Osteoblast (primary cell): ENCODE results near the gene RBM38. TPM values are rescaled to one million over a fixed set of nuclear protein-coding genes. Genes with fewer than 3 reads are reported as not detected.

Experiments
- DNase-seq: peaks from one replicate; pipeline ENCODE4 v3.0.0; 2011; ENCODE audit warnings: low spot score, mixed read lengths; ENCODE audit not compliant: insufficient read length; ENCODE audit errors: missing footprints
- H2AFZ ChIP-seq: 2 replicates; pipeline ENCODE4 v1.6.0; 2011; ENCODE audit warnings: mild to moderate bottlenecking, low read length
- H3K27ac ChIP-seq: 2 replicates; pipeline ENCODE4 v1.5.1; 2011; ENCODE audit warnings: mild to moderate bottlenecking, low read depth, low read length, moderate library complexity
- H3K27me3 ChIP-seq: 2 replicates; pipeline ENCODE4 v1.6.0; 2012; ENCODE audit warnings: mild to moderate bottlenecking, control low read depth, inconsistent platforms, low read length, moderate library complexity; ENCODE audit not compliant: insufficient read depth
- H3K36me3 ChIP-seq: 2 replicates; pipeline ENCODE4 v1.5.1; 2011; ENCODE audit warnings: mild to moderate bottlenecking, low read length, control low read depth, moderate library complexity; ENCODE audit not compliant: insufficient read depth
- H3K4me1 ChIP-seq: 2 replicates; pipeline ENCODE4 v1.5.1; 2011; ENCODE audit warnings: mild to moderate bottlenecking, low read length, control low read depth, moderate library complexity; ENCODE audit not compliant: insufficient read depth
- H3K4me2 ChIP-seq: 2 replicates; pipeline ENCODE4 v1.6.0; 2011; ENCODE audit warnings: mild to moderate bottlenecking, low read length; ENCODE audit not compliant: insufficient read depth
- H3K4me3 ChIP-seq: fragments of 200-600 bp; sonication (generic); 3 replicates; pipeline ENCODE4 v1.5.1; 2012; ENCODE audit warnings: mild to moderate bottlenecking, low read length, inconsistent platforms; ENCODE audit not compliant: insufficient read depth
- H3K79me2 ChIP-seq: 2 replicates; pipeline ENCODE4 v1.6.0; 2012; ENCODE audit warnings: mild to moderate bottlenecking, low read length, control low read depth, inconsistent platforms; ENCODE audit not compliant: insufficient read depth
- H3K9me3 ChIP-seq: 2 replicates; pipeline ENCODE4 v1.5.1; 2011; ENCODE audit warnings: low read depth, low read length, control low read depth
- H4K20me1 ChIP-seq: 2 replicates; pipeline ENCODE4 v1.6.0; 2012; ENCODE audit warnings: mild to moderate bottlenecking, low read length, control low read depth; ENCODE audit not compliant: insufficient read depth
- CTCF ChIP-seq: IDR thresholded peaks from 2 replicates; pipeline ENCODE4 v1.5.1; 2011; ENCODE audit warnings: mild to moderate bottlenecking, low read depth, low read length, moderate library complexity; ENCODE audit errors: extremely low read depth
- total RNA-seq: library from RNA; depleted of rRNA; stranded (reverse); fragments of >200 nt; gene quantifications from 2 replicates; pipeline ENCODE4 v1.2.3, GENCODE V29; 2012

The RBM38 gene
- total RNA-seq, 1 donor, result 2.9 TPM

GRCh38 chr20:57451431-57451794 is 60.2 kb downstream of the RBM38 start:
- Histone ChIP-seq H3K4me2 (no peak overlapping the region), H3K36me3 (no peaks in the 10 kb centered on the region), H3K27ac (no peak overlapping the region), H2AFZ (no peak overlapping the region), H4K20me1 (no peaks in the 10 kb centered on the region), H3K79me2 (no peaks in the 10 kb centered on the region), H3K9me3 (peaks cover 4% of the 10 kb centered on the region), H3K4me1 (no peaks in the 10 kb centered on the region), H3K27me3 (peaks cover 10% of the 10 kb centered on the region), H3K4me3 (no peak overlapping the region)
- TF ChIP-seq CTCF, result no peak
- no peak for DNase-seq

DNA sequence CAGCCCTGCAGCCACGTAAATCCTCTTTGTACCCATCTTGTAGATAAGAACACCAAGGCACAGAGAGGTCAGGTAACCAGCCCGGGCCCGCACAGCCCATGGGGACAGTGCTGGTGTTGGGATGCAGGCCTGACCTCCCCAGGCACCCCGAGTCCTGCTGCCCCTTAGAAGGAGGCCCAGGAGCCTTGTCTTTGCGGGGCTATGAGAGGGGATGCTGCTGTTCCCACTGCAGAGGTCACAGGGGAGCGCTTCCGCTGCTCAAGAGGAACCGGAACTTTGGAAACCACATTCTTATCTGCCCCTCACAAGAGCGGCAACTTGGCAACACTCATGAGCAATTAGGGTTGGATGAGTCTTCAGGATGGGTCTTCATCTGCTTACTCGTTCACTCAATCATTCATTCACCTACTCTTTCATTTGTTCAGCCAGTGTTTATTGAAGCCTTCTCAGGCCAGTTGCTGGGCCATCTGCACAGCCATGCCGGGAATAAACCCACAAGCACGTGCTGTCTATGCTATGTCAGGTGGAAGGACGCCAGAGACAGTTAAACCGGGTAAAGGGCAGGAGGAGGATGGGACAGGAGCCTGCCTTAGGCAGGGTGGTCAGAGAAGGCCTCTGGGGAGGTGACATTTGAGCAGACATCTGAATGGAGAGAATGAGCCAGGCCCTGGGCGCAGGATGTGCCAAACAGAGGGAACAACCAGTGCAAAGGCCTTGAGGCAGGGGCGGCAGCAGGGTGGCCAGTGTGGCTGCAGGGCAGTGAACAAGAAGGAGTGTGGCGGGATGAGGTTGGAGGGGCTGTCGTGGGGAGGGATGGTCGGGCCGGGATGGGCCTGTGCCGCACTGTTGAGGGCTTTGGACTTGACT is 60.8 kb downstream of the RBM38 start:
- Histone ChIP-seq H3K27ac (no peak overlapping the region), H3K79me2 (no peaks in the 10 kb centered on the region), H3K4me2 (no peak overlapping the region), H3K4me3 (no peak overlapping the region), H3K9me3 (no peaks in the 10 kb centered on the region), H3K27me3 (peaks cover 10% of the 10 kb centered on the region), H3K4me1 (no peaks in the 10 kb centered on the region), H2AFZ (no peak overlapping the region), H4K20me1 (no peaks in the 10 kb centered on the region), H3K36me3 (no peaks in the 10 kb centered on the region)
- TF ChIP-seq CTCF, result no peak
- DNase-seq, result no peak

GRCh38 chr20:57455386-57455785 is 64.2 kb downstream of the RBM38 start:
- no peaks in the 10 kb centered on the region for H3K79me2 ChIP-seq
- H2AFZ ChIP-seq, result no peak overlapping the region
- no peak for TF ChIP-seq CTCF
- H3K27ac ChIP-seq, result no peak overlapping the region
- no peaks in the 10 kb centered on the region for H3K9me3 ChIP-seq
- peaks cover 3% of the 10 kb centered on the region for H3K27me3 ChIP-seq
- no peaks in the 10 kb centered on the region for H3K4me1 ChIP-seq
- H4K20me1 ChIP-seq, result no peaks in the 10 kb centered on the region
- H3K4me2 ChIP-seq, result no peak overlapping the region
- DNase-seq, result no peak
- no peaks in the 10 kb centered on the region for H3K36me3 ChIP-seq
- H3K4me3 ChIP-seq, result no peak overlapping the region

- no peaks in the 10 kb centered on the region for H3K4me1 ChIP-seq
- no peak overlapping the region for H3K4me2 ChIP-seq
- DNase-seq, result no peak
- H3K27ac ChIP-seq, result no peak overlapping the region
- H3K4me3 ChIP-seq, result no peak overlapping the region
- no peaks in the 10 kb centered on the region for H3K79me2 ChIP-seq
- H4K20me1 ChIP-seq, result no peaks in the 10 kb centered on the region
- H3K36me3 ChIP-seq, result no peaks in the 10 kb centered on the region
- TF ChIP-seq CTCF, result no peak
- H2AFZ ChIP-seq, result no peak overlapping the region
- peaks cover 3% of the 10 kb centered on the region for H3K27me3 ChIP-seq
- H3K9me3 ChIP-seq, result no peaks in the 10 kb centered on the region
Observed at GRCh38 chr20:57456116-57456515, 64.9 kb downstream of the RBM38 start.
